Activated CD4-positive, CD25-positive, alpha-beta regulatory T cell treated with anti-CD3 and anti-CD28 coated beads, Interleukin-2, amount 50 U/mL, for 16 hours (primary cell): ENCODE measurements around the gene SPRED1.

Experiments used
- DNase-seq: peaks from one replicate; pipeline ENCODE4 v3.0.0-alpha.2; 2020; ENCODE audit warnings: low read depth, low spot score

SPRED1 gene

DNA sequence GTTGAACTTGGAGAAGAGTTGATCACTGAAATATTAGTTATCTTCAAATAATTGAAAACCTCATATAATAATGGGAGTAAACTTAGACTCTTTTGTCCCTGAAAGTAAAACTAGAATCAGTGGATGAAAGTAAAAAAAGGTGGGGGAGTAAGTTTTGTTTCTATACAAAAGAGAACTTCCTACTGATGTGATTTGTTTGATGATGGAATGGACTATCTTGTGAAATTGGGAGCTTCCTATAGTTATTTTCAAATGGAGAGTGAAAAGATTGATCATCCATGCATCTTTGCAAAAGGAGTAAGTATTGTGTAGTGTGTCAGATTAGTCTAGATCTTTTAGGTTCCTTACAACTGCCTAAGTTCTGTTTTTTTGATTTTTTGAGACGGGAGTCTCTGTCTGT lies 28.4 kb downstream of the SPRED1 start:
- no peak for DNase-seq

DNA sequence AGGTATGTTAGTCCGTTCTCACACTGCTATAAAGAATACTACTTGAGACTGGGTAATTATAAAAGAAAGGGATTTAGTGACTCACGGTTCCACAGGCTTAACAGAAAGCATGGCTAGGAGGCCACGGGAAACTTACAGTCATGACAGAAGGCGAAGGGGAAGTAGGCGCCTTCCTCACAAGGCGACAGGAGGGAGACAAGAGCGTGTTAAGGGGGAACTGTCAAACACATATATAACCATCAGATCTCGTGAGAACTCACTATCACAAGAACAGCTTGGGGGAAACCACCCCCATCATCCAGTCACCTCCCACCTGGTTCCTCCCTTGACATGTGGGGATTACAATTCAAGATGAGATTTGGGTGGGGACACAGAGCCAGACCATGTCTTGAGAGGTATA lies 30.4 kb downstream of the SPRED1 start:
- no peak for DNase-seq

DNA sequence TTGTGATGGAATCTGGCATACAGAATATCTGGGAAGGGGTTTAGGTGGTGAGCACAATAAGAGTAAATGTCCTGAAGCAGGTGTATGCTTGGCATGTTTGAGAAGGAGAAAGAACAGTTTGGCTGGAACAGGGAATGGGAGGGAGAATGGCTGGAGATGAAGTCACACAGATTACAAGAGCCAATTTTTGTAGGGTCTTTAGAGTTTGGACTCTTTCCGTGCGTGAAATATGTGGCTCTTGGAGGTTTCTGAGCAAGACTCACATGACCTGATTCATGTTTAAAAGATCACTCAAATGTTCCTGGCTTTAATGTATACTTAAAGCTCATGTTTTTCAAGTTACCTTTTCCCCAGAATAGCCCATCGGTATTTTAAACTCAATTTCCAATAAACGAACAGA lies 32.8 kb downstream of the SPRED1 start:
- DNase-seq: no peak

DNA sequence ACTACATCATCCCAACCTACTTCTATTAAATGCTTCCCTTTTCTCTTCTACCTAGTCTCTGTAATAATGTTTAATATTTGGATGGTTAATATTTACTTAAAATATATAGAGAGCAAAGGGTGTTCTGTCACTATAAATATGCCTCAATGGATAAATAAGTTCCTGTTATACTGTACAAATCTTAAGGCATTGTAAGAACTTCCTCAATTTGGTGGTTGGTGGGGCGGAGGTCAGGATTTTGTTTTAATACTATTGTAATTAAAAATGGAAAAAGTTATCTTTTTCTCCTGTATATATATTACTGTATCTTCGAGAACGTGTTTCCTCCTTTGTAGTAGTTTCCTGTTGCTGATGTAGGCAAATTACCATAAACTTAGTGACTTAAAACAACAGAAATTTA lies 41.5 kb downstream of the SPRED1 start:
- DNase-seq: no peak

DNA sequence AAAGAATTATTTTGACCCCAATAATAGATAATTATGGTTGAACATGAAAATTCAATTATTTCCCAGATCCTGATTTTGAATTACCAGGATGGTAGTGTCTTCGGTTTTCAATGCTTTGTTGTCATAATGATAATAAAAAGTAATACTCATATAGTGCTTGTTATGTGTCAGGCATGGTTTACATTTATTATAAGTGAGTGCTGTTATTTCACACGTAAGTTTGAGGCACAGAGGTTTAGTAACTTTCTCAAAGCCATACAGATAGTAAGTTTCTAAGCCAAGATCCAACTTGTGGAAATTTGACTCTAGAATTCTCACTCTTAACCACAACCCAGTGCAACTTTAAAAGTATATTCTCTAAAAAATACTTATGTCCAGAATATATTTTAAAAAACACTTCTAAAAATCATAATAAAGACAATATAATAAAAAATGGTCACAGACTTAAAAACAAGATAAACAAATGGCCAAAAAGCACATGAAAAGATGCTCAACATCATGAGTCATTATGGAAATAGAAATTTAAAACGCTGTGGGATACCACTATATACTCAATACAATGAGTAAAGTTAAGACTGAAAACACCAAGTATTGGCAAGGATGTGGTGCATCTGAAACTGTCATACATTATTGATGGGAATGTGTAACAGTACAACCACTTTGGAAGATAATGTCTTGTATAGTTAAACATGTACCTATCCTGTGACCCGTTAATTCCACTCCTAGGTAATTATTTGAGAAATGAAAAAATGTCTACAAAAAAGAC lies 45.2 kb downstream of the SPRED1 start:
- no peak for DNase-seq

DNA sequence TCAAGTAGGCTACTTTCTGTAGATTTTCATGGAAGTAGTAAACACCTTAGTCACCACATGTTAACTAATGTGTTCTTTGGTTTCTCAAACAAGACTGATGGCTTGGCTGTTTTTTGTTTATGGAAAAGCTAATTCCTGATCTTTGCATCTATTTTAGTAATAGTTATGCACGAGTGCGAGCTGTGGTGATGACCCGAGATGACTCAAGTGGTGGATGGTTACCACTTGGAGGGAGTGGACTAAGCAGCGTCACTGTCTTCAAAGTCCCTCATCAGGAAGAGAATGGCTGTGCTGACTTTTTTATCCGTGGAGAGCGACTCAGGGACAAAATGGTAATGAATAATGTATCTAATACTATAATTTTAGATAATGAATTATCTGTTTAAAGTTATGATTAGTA lies 46.6 kb downstream of the SPRED1 start:
- DNase-seq: no peak

DNA sequence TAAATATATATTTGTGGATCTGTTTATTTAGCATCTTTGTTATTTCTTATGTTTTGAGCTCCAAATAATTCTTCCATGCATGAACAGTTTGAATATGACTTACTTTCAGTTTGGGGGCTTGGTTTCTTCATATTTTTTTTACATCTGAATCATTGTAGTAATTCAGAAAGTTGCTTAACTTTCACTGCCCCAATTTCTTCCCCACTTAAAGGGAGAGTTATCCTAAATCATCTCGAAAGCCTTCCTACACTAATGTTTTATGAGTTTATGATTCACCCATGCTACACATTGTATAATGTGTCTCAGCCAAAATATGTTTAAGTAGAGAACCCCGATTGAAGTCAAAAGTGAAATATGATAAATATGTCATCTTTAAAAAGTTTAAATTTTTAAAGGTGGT lies 47.8 kb downstream of the SPRED1 start:
- DNase-seq: no peak

DNA sequence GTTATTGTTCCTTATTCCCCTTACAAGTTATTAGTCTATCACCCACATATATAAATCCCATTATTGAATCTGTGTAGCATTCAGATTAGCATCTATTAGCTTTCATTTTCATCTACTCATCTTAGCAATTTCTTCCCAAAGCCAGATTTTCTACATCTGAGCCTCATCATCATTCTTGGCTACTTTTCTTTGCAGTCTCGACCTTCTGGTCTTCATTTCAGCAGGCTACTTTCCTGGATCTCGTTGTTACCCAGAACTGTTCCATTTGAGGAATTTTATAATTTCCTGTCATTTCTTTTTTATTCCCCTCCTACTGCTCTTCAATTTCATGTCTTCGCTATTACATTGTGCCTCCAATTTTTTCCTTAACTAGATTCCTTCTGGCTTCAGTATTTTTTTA lies 51.8 kb downstream of the SPRED1 start:
- no peak for DNase-seq

DNA sequence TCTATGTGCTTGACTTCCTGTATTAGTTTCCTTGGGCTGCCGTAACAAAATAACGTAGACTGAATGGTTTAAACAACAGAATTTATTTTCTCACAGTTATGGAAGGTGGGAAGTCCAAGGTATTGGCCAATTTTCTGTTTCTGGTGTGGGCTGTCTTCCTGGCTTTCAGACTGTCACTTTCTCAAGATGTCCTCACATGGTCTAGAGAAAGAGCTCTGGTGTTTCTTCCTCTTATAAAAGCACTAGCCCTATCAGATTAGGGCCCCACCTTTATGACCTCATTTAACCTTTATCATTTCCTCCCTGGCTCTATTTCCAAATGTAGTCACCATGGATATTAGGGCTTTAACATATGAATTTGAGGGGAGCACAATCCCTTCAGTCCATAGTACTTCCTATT lies 54.6 kb downstream of the SPRED1 start:
- no peak for DNase-seq

DNA sequence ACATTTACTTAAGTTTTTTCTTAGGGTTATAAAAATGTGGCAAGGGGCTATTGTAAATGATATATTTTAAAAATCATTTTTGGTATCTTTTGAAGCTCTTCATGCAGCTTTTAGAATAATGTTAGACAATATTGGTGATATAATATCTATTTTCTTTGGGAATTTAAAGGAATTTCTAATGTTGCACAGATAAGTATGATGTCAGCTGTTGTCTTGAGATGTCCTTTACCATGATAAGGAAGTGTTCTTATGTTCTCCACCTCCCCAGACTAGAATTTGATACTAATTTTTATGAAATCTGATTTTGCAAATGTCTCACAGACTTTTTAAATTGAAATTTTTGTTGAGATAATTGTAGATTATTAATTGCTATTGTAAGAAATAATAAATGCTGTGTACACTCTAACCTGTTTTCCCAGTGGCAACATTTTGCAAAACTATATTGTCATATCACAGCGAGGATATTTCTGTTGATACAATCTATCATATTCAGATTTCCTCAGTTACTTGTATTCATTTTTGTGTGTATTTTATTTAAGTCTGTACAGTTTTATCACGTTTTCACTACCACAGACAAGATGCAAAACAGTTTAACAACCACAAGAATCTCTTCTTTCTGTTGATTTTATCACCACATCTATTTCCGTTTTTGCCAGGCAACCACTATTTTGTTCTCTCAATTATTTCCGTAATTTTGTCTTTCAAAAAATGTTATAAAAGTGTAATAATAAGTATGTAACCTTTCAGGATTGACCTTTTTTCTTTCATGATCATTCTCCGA lies 55.4 kb downstream of the SPRED1 start:
- DNase-seq: no peak

DNA sequence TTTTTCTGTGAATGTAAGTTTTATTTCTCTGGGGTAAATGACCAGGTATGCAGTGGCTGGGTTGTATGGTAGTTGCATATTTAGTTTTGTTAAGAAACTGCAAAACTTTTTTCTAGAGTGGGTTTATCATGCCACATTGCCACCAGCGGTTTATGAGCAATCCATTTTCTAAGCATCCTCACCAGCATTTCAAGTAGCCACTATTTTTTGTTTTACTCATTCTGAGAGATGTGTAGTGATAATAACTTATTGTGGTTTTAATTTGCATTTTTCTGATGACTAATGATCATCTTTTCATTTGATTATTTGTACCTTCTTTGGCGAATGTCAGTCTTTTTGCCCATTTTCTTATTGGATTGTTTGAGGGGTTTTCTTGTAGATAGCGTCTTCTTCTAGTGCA lies 56.2 kb downstream of the SPRED1 start:
- no peak for DNase-seq

DNA sequence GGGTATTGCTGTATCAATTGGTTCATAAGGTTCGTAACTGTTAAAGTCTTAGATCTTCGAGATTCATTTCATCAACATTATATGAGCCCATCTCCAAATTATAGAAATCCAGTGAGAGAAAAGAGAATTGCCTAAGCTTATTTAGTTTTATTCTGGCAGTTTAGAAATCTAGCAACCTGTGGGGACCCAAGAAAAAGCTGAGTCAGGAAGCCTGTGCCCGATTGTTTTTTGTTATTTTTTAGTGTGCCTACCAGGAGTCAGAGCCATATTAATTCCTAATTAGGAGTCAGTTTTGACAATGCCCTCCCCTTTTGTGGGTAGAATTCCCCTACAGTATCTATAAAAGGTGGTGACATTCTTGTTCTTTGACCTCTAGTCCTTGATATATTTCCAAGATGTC lies 59.6 kb downstream of the SPRED1 start:
- no peak for DNase-seq

DNA sequence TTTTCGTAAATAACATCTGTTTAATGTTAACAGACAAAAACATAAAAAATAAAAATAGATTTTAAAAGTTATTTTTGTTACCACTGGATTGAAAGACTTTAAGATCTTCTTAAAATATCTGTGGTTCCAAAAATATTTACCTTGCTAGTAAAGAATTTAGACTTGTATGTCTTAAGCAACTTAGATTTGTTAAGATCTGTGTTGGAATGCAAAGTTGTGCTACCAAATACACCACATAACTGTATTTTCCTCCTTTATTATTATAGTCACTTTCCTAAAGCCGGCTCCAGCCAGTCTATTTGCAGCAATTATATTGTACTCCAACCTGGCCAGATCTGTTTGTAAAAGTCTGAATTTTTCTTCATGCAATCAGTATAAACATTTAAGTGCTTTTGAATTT lies 63.7 kb downstream of the SPRED1 start:
- no peak for DNase-seq

DNA sequence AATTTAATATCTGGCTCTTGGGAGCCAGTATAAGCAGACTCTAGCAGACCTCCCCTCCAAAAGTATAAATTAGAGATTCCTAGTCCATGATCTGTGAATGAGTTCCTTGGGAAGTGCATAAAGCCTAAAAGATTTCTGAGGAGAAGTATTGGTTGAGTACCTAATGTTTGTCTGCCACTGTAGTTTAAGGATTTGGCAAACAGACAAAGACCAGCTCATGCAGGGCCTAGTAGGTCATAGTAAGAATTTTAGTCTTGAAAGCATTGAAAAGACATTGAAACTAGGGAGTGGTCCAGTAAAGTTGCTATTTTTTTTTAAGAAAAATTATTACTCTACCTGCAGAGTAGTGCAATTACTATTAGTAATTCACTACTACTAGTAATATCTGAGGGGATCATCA lies 67.5 kb downstream of the SPRED1 start:
- no peak for DNase-seq

DNA sequence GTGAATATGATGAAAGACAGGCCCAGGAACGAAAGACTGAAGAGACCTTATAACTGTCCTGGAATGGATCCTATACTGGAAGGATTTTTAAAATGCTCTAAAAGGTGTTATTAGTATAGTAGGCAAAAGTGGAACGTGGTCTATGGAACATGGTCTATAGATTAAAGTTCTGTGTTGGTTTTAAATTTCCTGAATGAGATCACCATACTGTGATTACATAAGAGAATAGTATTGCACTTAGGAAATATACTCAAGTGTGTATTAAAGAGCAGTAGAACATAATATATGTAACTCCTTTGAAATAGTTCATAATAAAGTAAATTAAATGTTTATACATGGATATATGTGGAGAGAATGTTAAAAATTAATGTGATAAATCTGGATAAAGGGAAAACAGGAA lies 68.2 kb downstream of the SPRED1 start:
- DNase-seq: no peak

DNA sequence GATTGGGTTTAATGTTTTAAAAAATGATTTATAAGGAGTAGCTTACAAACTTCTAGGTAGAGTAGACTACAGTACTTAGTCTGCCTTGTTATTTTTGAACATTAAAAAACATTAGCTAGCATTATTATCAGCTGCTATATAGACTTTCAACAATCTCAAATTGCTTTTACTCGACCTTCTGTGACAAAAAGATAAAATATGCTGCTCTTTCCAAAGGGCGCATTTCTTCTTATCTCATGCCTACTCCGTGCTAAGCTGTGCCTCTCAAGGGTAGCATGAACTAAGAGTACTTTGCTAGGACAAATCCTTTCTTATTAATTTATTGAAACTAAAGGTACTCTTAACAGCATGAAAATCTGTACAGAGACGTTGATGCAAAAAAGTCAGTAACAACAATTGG lies 71.3 kb downstream of the SPRED1 start:
- no peak for DNase-seq

DNA sequence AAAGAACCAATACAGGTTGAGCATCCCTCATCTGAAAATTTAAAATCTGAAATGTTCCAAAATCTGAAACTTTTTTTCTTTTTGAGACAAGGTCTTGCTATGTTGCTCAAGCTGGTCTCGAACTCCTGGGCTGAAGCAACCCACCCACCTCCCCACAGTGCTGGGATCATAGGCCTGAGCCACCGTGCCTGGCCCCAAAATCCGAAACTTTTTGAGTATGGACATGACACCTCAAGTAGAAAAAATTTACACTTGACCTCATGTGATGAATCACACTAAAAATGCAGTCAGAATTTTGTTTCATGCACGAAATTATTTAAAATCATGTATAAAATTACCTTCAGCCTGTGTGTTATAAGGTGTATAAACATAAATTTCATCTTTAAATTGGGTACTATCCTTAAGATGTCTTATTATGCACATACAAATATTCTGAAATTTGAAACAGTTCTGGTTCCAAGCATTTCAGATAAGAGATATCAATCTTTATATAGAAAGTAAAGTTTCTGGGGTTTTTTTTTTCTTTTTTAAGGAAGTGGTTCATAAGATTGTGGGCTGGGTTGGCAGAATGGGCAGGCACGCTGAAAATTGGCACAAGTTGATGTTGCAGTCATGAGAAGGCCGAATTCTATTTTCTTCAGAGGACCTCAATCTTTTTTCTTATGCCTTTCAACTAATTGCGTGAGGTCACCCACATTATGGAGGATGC lies 72.5 kb downstream of the SPRED1 start:
- DNase-seq: no peak

DNA sequence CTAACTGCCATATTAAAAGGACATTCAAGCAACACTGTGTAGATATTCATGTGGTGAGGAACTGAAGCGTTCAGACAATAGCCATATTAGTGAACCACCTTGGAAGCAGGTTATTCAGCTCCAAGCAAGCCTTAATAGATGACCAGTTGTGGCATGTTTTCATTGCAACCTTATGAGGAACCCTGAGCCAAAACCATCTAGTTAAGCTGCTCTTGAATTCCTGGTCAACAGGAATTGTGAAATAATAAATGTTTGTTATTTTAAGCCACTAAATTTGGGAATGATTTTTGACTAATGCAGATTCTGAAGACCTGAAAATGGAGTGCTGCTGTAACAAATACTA lies 73.0 kb downstream of the SPRED1 start:
- no peak for DNase-seq

DNA sequence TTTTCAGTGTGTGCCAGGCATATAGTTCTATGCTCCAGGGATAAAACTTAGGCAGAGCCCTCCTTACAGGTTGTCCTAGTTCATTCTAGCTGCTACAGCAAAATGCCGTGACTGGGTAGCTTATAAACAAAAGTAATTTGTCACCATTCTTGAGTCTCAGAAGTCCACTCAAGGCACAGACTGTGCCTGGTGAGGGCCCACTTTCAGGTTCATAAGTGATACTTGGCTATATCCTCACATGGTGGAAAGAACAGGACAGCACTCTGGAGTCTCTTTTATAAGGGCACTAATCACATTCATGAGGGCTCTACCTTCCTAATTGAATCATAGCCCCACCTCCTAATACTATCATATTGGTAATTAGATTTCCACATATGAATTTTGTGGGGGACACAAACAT lies 80.1 kb downstream of the SPRED1 start:
- no peak for DNase-seq

DNA sequence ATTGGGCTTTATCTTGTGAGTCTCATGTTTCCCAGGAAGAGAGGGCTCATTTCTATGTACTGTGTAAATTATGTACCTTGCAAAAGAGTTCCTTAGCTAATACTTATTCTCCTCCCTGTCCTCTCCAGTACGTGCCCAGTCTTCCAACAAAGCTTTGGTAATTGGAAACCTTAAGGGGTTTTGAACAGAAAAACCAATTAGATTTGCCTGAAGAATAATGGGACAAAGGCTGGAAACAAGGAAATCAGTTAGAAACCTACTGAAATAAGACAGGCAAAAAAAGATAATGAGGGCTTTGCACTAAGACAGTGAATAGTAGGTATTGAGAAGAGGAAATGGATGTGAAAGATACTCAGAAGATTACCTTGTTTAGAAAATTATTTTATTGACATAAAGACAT lies 82.5 kb downstream of the SPRED1 start:
- DNase-seq: no peak

DNA sequence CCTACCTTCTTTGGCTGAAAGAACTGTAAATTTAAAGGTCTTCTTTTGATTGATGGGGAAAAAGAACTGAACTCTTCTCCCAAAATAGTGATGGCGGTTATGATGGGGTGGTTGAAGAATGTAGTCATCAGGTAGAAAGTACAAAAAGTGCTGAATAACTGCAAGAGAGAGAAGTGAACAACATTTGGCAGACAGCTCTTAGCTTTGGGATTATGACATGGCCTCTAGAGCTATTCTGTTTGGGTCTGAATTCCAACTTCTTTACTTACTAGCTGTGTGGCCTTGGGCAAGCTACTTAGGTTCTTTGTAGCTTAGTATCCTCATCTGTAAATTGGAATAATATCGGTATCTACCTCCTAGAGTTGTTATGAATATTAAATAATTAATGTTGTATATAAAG lies 91.7 kb downstream of the SPRED1 start:
- DNase-seq: no peak

DNA sequence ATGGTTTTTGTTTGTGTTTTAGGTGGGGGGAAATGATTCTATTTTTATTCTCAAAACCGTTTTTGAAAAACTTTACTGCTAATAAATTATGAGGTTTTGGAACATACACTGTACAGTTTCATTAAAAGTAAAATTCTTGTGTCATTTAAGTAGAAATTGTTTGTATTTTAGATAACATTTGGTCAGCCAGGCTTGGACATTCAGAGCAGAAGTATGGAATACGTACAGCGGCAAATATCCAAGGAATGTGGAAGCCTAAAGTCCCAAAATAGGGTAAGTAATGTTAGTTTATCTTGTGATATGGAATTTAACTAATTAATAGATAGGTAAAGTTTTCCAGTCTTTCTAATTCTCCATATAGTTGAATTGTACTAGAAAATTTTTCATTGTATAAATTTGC lies 96.6 kb downstream of the SPRED1 start:
- no peak for DNase-seq

DNA sequence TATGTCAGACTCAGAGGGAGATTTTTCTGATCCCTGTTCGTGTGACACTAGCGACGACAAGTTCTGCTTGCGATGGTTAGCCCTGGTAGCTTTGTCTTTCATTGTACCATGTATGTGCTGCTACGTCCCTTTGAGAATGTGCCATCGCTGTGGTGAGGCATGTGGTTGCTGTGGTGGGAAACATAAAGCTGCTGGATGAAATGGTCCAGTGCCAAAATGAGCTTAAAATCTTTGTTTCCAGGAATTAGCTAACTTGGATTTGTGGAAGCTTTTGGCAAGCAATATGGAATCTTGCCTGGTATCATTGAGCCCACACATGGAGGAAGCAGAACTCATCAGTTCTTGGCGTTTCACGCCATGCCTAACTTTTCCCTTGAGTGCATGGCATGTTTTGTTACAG lies 98.8 kb downstream of the SPRED1 start:
- no peak for DNase-seq
